ENCODE measurements around the gene CRACR2B. TPM values are rescaled to one million over a fixed set of nuclear protein-coding genes. Genes with fewer than 3 reads are reported as not detected.

Gene CRACR2B
- total and polyA plus RNA-seq, 2 of the 13 experiments (the other 11 are each of a cell fraction or from before 2014, with no cell fraction given): 14.9 to 21.0 TPM

GRCh38 chr11:827146-827896 is 398 bp upstream of the CRACR2B start (continued):
- peak; percentile 64 for TF ChIP-seq ZNF407 (CRISPR knock-in tag; IDR thresholded peaks at IDR 0.05; ENCODE audit: not compliant biosample characterization)
- no peak for TF ChIP-seq ZNF446 (CRISPR knock-in tag; IDR thresholded peaks at IDR 0.05)
- TF ChIP-seq ZNF326 (CRISPR knock-in tag; IDR thresholded peaks at IDR 0.05; ENCODE audit: borderline replicate concordance): no peak
- TF ChIP-seq DNMT1 (CRISPR knock-in tag; IDR thresholded peaks at IDR 0.05): no peak
- TF ChIP-seq ATF7 (IDR thresholded peaks at IDR 0.05): no peak
- TF ChIP-seq ATF7 (CRISPR knock-in tag; IDR thresholded peaks at IDR 0.05): no peak
- peak; percentile 44; the same call in 1 of the 2 replicates for TF ChIP-seq POLR2AphosphoS5 (IDR thresholded peaks at IDR 0.05; ENCODE audit: low read depth, low read length)
- TF ChIP-seq RBM39 (IDR thresholded peaks at IDR 0.05; ENCODE audit: low read depth, low read length, poor library complexity, severe bottlenecking): peak; percentile 42
- no peak for TF ChIP-seq ZC3H13 (CRISPR knock-in tag; IDR thresholded peaks at IDR 0.05)
- TF ChIP-seq THAP11 (CRISPR knock-in tag; IDR thresholded peaks at IDR 0.05): peak; percentile 65

All from HepG2 (cell line).